IPS-18c (cell line): Measurements from ENCODE around the gene KCNA3.

Experiments
- H3K4me3 ChIP-seq: 2 replicates; pipeline ENCODE4 v1.7.0; 2013; ENCODE audit warnings: low read depth, mild to moderate bottlenecking, low read length, moderate library complexity; ENCODE audit not compliant: insufficient read depth
- H3K9me3 ChIP-seq: one replicate; pipeline ENCODE4 v1.6.1; 2013; ENCODE audit warnings: mild to moderate bottlenecking, low read length, moderate library complexity; ENCODE audit not compliant: control insufficient read depth, insufficient read depth

Gene KCNA3

GRCh38 chr1:110631836-110632620 is 42.7 kb downstream of the KCNA3 start:
- Histone ChIP-seq H3K4me3 (no peak overlapping the region), H3K9me3 (no peaks in the 10 kb centered on the region)

DNA sequence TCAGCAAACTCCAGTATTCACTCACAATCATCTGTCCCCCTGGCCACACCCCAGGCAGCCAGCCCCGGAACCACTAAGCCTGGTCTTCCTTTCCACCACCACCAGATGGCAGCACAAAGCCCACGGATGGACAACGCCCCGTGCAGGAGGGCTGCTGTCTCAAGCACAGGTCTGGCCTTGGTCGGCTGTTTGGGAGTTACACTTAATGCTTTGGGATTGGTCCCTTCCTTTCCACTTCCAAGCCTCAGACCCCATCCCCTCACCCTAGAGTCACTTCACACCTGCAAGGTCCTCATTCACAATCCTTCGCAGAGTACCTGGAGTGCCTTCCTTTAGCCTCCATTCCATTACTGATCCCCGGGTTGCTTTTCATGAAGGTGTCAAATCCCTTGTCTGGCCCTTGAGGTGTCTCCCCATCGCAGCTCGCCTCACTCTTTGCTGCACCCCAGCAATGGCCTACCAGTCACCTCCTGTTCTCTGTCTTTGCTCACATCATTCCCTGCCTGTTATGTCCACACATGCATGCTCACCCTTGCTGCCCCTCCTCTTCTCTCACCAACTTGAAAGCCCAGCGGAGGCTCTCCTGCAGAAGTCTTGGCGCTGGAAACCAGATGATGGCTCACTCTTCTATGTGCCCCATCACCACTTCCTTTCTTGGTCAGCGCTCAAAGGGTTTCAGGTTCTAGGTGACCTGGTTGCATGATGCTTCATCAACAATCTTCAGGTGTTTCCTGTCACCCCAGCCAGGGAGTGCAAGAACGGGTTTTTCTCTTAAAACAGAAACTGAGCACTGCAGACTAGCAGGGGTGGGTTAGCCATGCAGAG is 43.7 kb downstream of the KCNA3 start:
- no peak overlapping the region for H3K4me3 ChIP-seq

DNA sequence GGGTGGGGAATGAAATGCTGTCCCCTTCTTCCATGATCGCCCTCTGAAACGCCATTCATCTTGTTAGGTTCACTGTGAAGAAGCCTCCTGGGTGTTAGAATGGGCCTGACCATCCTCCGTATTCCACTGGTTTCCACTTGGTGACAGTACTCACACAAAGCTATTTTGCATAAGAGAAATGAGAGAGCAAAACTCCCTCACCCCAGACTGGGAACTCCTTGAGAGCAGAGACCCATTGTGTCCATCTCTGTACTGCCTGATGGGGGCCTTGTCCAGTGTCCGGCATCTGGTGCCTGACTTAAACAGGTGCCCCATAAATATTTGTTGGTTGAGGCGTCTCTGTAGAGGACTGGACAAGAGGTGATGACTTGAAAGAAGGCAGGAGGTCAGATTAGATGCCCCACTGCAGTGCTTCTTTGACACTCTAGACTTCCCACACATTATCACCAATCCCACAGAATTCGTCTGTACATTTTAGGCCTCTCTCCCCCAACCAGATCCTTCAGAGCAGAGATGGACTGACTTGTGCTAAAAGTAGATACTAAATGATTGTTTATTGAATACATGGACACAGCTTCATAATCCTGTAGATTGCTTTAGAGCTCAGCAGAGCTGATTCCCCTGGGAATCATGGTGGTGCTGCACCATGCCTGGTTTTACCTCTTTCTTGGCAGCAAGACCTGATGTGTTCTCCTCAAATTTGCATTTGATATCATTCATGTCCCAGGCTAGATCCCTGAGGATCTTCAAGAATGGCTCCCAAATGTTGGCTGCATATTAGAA is 46.2 kb downstream of the KCNA3 start:
- H3K4me3 ChIP-seq = no peak overlapping the region
- H3K9me3 ChIP-seq = no peaks in the 10 kb centered on the region

More for the DNA sequence above, 43.7 kb downstream of the KCNA3 start:
- H3K9me3 ChIP-seq = no peaks in the 10 kb centered on the region

DNA sequence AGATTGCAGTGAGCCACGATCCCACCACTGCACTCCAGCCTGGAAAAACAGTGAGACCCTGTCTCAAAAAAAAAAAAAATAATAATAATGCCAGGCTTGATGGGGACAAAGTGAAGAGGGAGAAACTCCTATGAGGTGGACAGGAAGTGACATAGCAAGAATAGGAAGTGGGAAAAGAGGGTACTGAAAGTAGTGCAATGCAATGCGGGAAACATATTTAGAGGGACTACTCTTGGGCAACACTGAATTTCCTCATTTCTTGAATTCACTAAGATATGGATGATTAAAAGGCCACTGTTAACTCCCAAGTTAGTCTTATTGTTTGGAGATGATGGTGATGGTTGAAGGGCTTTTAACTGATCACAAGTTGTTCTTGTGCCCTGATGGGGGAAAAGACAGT is 47.0 kb downstream of the KCNA3 start:
- Histone ChIP-seq H3K9me3 (no peaks in the 10 kb centered on the region), H3K4me3 (no peak overlapping the region)

GRCh38 chr1:110626889-110627288 is 47.9 kb downstream of the KCNA3 start:
- no peak overlapping the region for H3K4me3 ChIP-seq
- no peaks in the 10 kb centered on the region for H3K9me3 ChIP-seq
